Endothelial cell of umbilical vein (primary cell): ENCODE results near the gene CHGA.

ENCODE experiments used
- CTCF ChIP-seq, 2 donors: IDR thresholded peaks; 1 replicate in 1 of 2; 2 replicates in 1 of 2; pipeline ENCODE4 v1.5.1; 2011; ENCODE audit warnings: low read length in 2 of 2, mild to moderate bottlenecking in 2 of 2, moderate library complexity in 2 of 2, control low read depth in 1 of 2, inconsistent platforms in 1 of 2, low read depth in 1 of 2; ENCODE audit not compliant: insufficient read depth in 1 of 2; ENCODE audit errors: extremely low read depth in 1 of 2
- EZH2 ChIP-seq: IDR thresholded peaks from 2 replicates; pipeline ENCODE4 v1.6.1; 2012; ENCODE audit warnings: borderline replicate concordance, low read depth, mild to moderate bottlenecking, moderate library complexity, low read length, inconsistent platforms; ENCODE audit not compliant: severe bottlenecking
- JUN ChIP-seq: IDR thresholded peaks from 2 replicates; pipeline ENCODE4 v1.6.1; 2011; ENCODE audit warnings: borderline replicate concordance, low read depth; ENCODE audit not compliant: insufficient read length, insufficient read depth
- MAX ChIP-seq: IDR thresholded peaks from 2 replicates; pipeline ENCODE4 v1.6.1; 2011; ENCODE audit not compliant: insufficient read depth, insufficient read length
- MYC ChIP-seq: IDR thresholded peaks from one replicate; pipeline ENCODE4 v1.6.1; 2011; ENCODE audit warnings: mild to moderate bottlenecking, low read depth, low read length
- POLR2A ChIP-seq: IDR thresholded peaks from 2 replicates; pipeline ENCODE4 v1.6.1; 2012; ENCODE audit warnings: low read depth, mild to moderate bottlenecking, control low read depth, low read length
- POLR2AphosphoS5 ChIP-seq: IDR thresholded peaks from 2 replicates; pipeline ENCODE4 v1.6.1; 2012; ENCODE audit warnings: low read depth, mild to moderate bottlenecking, control low read depth, low read length, moderate library complexity; ENCODE audit not compliant: insufficient read depth

- no peak for TF ChIP-seq CTCF (IDR thresholded peaks at IDR 0.05; ENCODE audit: extremely low read depth in 1 of 2, insufficient read depth in 1 of 2, low read depth in 1 of 2, low read length in 2 of 2)
- no peak for TF ChIP-seq POLR2AphosphoS5
- TF ChIP-seq EZH2: no peak
- no peak for TF ChIP-seq POLR2A
- TF ChIP-seq JUN: no peak
- no peak for TF ChIP-seq MYC
- TF ChIP-seq MAX: no peak
These were observed 41.5 kb downstream of the CHGA start for GRCh38 chr14:92964124-92965109.
